HG03439 (cell line): ENCODE data around the gene RFLNA.
"Not testable (repeated sequence)": the region's sequence is repeated elsewhere in the genome, so short reads cannot be mapped to it uniquely, and the experiment has no call there.

Source experiments
- ATAC-seq: cut with Tn5 transposase; IDR thresholded peaks from one replicate; pipeline ENCODE4 v1.9.1; 2021; ENCODE audit warnings: mild to moderate bottlenecking, moderate library complexity; ENCODE audit not compliant: unreplicated experiment

RFLNA gene

GRCh38 chr12:124281309-124281708 is 13.6 kb upstream of the RFLNA start:
- ATAC-seq = no peak

GRCh38 chr12:124282287-124282686 is 12.6 kb upstream of the RFLNA start:
- ATAC-seq = no peak

- no peak for ATAC-seq
Observed at GRCh38 chr12:124283326-124283725, 11.6 kb upstream of the RFLNA start.

- ATAC-seq = no peak
Observed at GRCh38 chr12:124284368-124284767, 10.5 kb upstream of the RFLNA start.

GRCh38 chr12:124286414-124286813 is 8.5 kb upstream of the RFLNA start:
- ATAC-seq = no peak

- no peak for ATAC-seq
Observed at GRCh38 chr12:124286971-124287370, 7.9 kb upstream of the RFLNA start.

- no peak for ATAC-seq
Observed at GRCh38 chr12:124289634-124290600, 5.0 kb upstream of the RFLNA start.

GRCh38 chr12:124292385-124292784 is 2.5 kb upstream of the RFLNA start:
- ATAC-seq = no peak

- no peak for ATAC-seq
Observed at GRCh38 chr12:124293286-124294003, 1.4 kb upstream of the RFLNA start.

GRCh38 chr12:124295431-124296058 is 652 bp downstream of the RFLNA start:
- ATAC-seq = no peak

GRCh38 chr12:124296295-124296915 is 1.5 kb downstream of the RFLNA start:
- ATAC-seq = no peak

GRCh38 chr12:124296916-124297351 is 2.0 kb downstream of the RFLNA start:
- no peak for ATAC-seq

- ATAC-seq = no peak
Observed at GRCh38 chr12:124297389-124297788, 2.5 kb downstream of the RFLNA start.

GRCh38 chr12:124297856-124298255 is 3.0 kb downstream of the RFLNA start:
- ATAC-seq = no peak

- ATAC-seq = no peak
Observed at GRCh38 chr12:124298685-124299410, 4.0 kb downstream of the RFLNA start.

GRCh38 chr12:124299628-124300388 is 4.9 kb downstream of the RFLNA start:
- ATAC-seq = no peak

- ATAC-seq = not testable (repeated sequence)
Observed at GRCh38 chr12:124300657-124301056, 5.8 kb downstream of the RFLNA start.

GRCh38 chr12:124301084-124301654 is 6.3 kb downstream of the RFLNA start:
- ATAC-seq = no peak

- ATAC-seq = no peak
Observed at GRCh38 chr12:124302241-124302806, 7.4 kb downstream of the RFLNA start.
